Astrocyte (in vitro differentiated cells and primary cell): ENCODE measurements around the gene PGAM5.

ENCODE experiments used
- CTCF ChIP-seq: IDR thresholded peaks from 2 replicates; pipeline ENCODE4 v1.5.1; 2011; ENCODE audit warnings: low read depth, mild to moderate bottlenecking, inconsistent platforms, low read length, moderate library complexity; ENCODE audit not compliant: insufficient read depth
- EZH2 ChIP-seq: IDR thresholded peaks from 2 replicates; pipeline ENCODE4 v1.6.1; 2012; ENCODE audit warnings: mild to moderate bottlenecking, low read length, inconsistent platforms; ENCODE audit not compliant: insufficient read depth

GRCh38 chr12:132669166-132669879, 41.3 kb upstream of the PGAM5 start:
- TF ChIP-seq CTCF = no peak
- no peak for TF ChIP-seq EZH2
